B cell (primary cell): ENCODE data around the gene GNA14.

Experiments used
- CTCF ChIP-seq: fragments of 200-600 bp; IDR thresholded peaks from one replicate; pipeline ENCODE4 v1.8.0; 2022; ENCODE audit warnings: antibody characterized with exemption, mild to moderate bottlenecking
- EZH2 ChIP-seq: IDR thresholded peaks from 2 replicates; pipeline ENCODE4 v1.6.1; 2012; ENCODE audit warnings: borderline replicate concordance, low read depth, mild to moderate bottlenecking, moderate library complexity, low read length; ENCODE audit not compliant: insufficient read depth, poor library complexity, severe bottlenecking

GRCh38 chr9:77602852-77603251 lies 45.3 kb downstream of the GNA14 start:
- TF ChIP-seq CTCF, result no peak
- no peak for TF ChIP-seq EZH2
